WTC11 (cell line): ENCODE data around the gene MPP1. TPM values are rescaled to one million over a fixed set of nuclear protein-coding genes. Genes with fewer than 3 reads are reported as not detected.

ENCODE experiments used
- ATAC-seq: fragments of 200-7000 bp; cut with Tn5 transposase; 2 replicates; pipeline ENCODE4 v1.10.0; 2021; ENCODE audit warnings: mild to moderate bottlenecking, moderate library complexity
- CTCF ChIA-PET: fragments of 300-600 bp; sonication (Branson Sonifier 250); formaldehyde crosslinking; loops from one replicate; lab custom pipeline; 2021; ENCODE audit warnings: antibody characterized with exemption; lab: Charles Lee
- POLR2A ChIA-PET: fragments of 350-600 bp; sonication (Branson Sonifier 250); formaldehyde crosslinking; loops from one replicate; lab custom pipeline; 2021; ENCODE audit warnings: antibody characterized with exemption; lab: Charles Lee
- DNase-seq: peaks from one replicate; pipeline ENCODE4 v3.0.0; 2021; ENCODE audit warnings: low spot score
- H3K27ac Mint-ChIP-seq: 2 replicates; pipeline ENCODE4 v1.8.0; 2021; ENCODE audit warnings: mixed read lengths
- H3K27me3 Mint-ChIP-seq: 2 replicates; pipeline ENCODE4 v1.8.0; 2021; ENCODE audit warnings: low read depth, mild to moderate bottlenecking, moderate library complexity, mixed read lengths
- H3K36me3 Mint-ChIP-seq: 2 replicates; pipeline ENCODE4 v1.8.0; 2021; ENCODE audit warnings: mixed read lengths
- H3K4me1 Mint-ChIP-seq: 2 replicates; pipeline ENCODE4 v1.8.0; 2022; ENCODE audit warnings: mixed read lengths
- H3K4me3 Mint-ChIP-seq: 2 replicates; pipeline ENCODE4 v1.8.0; 2021; ENCODE audit warnings: mild to moderate bottlenecking, moderate library complexity, mixed read lengths
- H3K9me3 Mint-ChIP-seq: 2 replicates; pipeline ENCODE4 v1.8.0; 2021; ENCODE audit warnings: mixed read lengths
- GRHL2 ChIP-seq: fragments of 250-450 bp; sonication (Bioruptor Pico); IDR thresholded peaks from 2 replicates; pipeline ENCODE4 v1.8.0; 2022; ENCODE audit warnings: mild to moderate bottlenecking, moderate library complexity; ENCODE audit not compliant: insufficient replicate concordance, severe bottlenecking
- KAT7 ChIP-seq: sonication (generic); formaldehyde crosslinking; IDR thresholded peaks from 2 replicates; pipeline ENCODE4 v1.8.1; 2023; ENCODE audit warnings: missing genetic modification reagents, mild to moderate bottlenecking, borderline replicate concordance
- MXD4 ChIP-seq: fragments of 250-450 bp; sonication (Bioruptor Pico); IDR thresholded peaks from 2 replicates; pipeline ENCODE4 v1.8.0; 2021; ENCODE audit warnings: mild to moderate bottlenecking, moderate library complexity, borderline replicate concordance
- NR2C2 ChIP-seq: sonication (generic); formaldehyde crosslinking; IDR thresholded peaks from 2 replicates; pipeline ENCODE4 v1.8.0; 2022; ENCODE audit warnings: mild to moderate bottlenecking, missing genetic modification reagents
- NR3C1 ChIP-seq: sonication (generic); formaldehyde crosslinking; conservative IDR thresholded peaks from 2 replicates; pipeline ENCODE4 v1.8.1; 2023; ENCODE audit warnings: low read depth, mild to moderate bottlenecking, missing genetic modification reagents
- RELA ChIP-seq: sonication (generic); formaldehyde crosslinking; IDR thresholded peaks from 2 replicates; pipeline ENCODE4 v1.8.1; 2022; ENCODE audit warnings: missing genetic modification reagents, mild to moderate bottlenecking, borderline replicate concordance
- RORB ChIP-seq: fragments of 250-450 bp; sonication (Bioruptor Pico); IDR thresholded peaks from 2 replicates; pipeline ENCODE4 v1.9.0; 2021; ENCODE audit warnings: mild to moderate bottlenecking
- TEAD1 ChIP-seq: sonication (generic); formaldehyde crosslinking; IDR thresholded peaks from 2 replicates; pipeline ENCODE4 v1.8.0; 2022; ENCODE audit warnings: mild to moderate bottlenecking, missing genetic modification reagents
- TP53 ChIP-seq: sonication (generic); formaldehyde crosslinking; IDR thresholded peaks from 2 replicates; pipeline ENCODE4 v1.8.1; 2023; ENCODE audit warnings: mild to moderate bottlenecking, missing genetic modification reagents
- ZNF232 ChIP-seq: sonication (generic); formaldehyde crosslinking; IDR thresholded peaks from 2 replicates; pipeline ENCODE4 v1.8.0; 2022; ENCODE audit warnings: mild to moderate bottlenecking, missing genetic modification reagents
- total RNA-seq: library from RNA; stranded (reverse); gene quantifications from 3 replicates; pipeline ENCODE4 v1.2.3, GENCODE V29; 2021
- TF ChIP-seq, protein P1 (sequence below): sonication (generic); formaldehyde crosslinking; IDR thresholded peaks from 2 replicates; pipeline ENCODE4 v1.8.0; 2022; ENCODE audit warnings: missing genetic modification reagents
- TF ChIP-seq, protein P2 (sequence below): fragments of 250-450 bp; sonication (Bioruptor Pico); IDR thresholded peaks from 2 replicates; pipeline ENCODE4 v1.9.0; 2021; ENCODE audit warnings: mild to moderate bottlenecking, borderline replicate concordance
- TF ChIP-seq, protein P3 (sequence below): fragments of 250-450 bp; sonication (Bioruptor Pico); IDR thresholded peaks from 2 replicates; pipeline ENCODE4 v2.1.2; 2022; ENCODE audit warnings: mild to moderate bottlenecking, moderate library complexity
- TF ChIP-seq, protein P4 (sequence below): sonication (generic); formaldehyde crosslinking; IDR thresholded peaks from 2 replicates; pipeline ENCODE4 v1.8.0; 2022; ENCODE audit warnings: mild to moderate bottlenecking, missing genetic modification reagents
- TF ChIP-seq, protein P5 (sequence below): fragments of 250-450 bp; sonication (Bioruptor Pico); IDR thresholded peaks from 2 replicates; pipeline ENCODE4 v1.9.0; 2021; ENCODE audit warnings: mild to moderate bottlenecking
- TF ChIP-seq, protein P6 (sequence below): sonication (generic); formaldehyde crosslinking; IDR thresholded peaks from 2 replicates; pipeline ENCODE4 v1.8.1; 2023; ENCODE audit warnings: mild to moderate bottlenecking, moderate library complexity, missing genetic modification reagents

The MPP1 gene
- total RNA-seq, 1 experiment from 2014 or later: 15.8 TPM

DNA sequence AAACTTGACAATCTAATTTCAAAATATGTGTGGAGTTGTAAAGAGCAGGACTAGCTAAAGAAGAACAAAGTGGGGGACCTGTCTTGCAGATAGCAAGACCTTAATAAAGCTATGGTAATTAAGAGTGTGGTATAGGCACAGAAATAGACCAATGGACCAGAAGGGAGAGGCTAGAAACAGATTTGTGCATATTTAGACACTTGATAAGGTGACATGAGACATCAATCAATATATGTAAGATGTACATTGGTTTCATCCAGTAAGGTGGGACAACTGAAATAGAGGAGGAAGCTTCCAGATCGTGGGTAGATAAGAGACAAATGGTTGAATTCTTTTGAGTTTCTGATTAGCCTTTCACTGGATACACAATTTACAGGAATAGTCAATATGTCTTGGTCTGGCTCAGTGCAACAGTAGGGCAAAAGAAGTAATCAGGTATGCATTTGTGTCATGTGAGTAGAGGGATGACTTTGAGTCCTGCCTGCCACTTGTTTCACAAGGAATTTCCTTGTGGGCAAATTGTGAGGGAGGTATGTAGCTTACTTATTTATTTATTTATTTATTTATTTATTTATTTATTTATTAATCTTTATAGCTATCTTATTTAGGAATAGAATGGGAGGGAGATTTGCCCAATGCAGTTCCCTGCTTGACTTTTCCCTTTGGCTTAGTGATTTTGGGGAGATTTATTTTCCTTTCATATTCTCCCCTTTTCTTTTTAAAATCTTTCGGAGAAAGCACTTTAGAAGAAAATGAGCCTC lies 7.2 kb upstream of the MPP1 start:
- TF ChIP-seq ZNF232: no peak
- TF ChIP-seq TP53 (CRISPR knock-in tag): no peak
- no peak for TF ChIP-seq NR3C1 (CRISPR knock-in tag)
- TF ChIP-seq MXD4 (CRISPR knock-in tag): no peak
- no peak for TF ChIP-seq RORB (CRISPR knock-in tag)
- TF ChIP-seq, protein P1, sequence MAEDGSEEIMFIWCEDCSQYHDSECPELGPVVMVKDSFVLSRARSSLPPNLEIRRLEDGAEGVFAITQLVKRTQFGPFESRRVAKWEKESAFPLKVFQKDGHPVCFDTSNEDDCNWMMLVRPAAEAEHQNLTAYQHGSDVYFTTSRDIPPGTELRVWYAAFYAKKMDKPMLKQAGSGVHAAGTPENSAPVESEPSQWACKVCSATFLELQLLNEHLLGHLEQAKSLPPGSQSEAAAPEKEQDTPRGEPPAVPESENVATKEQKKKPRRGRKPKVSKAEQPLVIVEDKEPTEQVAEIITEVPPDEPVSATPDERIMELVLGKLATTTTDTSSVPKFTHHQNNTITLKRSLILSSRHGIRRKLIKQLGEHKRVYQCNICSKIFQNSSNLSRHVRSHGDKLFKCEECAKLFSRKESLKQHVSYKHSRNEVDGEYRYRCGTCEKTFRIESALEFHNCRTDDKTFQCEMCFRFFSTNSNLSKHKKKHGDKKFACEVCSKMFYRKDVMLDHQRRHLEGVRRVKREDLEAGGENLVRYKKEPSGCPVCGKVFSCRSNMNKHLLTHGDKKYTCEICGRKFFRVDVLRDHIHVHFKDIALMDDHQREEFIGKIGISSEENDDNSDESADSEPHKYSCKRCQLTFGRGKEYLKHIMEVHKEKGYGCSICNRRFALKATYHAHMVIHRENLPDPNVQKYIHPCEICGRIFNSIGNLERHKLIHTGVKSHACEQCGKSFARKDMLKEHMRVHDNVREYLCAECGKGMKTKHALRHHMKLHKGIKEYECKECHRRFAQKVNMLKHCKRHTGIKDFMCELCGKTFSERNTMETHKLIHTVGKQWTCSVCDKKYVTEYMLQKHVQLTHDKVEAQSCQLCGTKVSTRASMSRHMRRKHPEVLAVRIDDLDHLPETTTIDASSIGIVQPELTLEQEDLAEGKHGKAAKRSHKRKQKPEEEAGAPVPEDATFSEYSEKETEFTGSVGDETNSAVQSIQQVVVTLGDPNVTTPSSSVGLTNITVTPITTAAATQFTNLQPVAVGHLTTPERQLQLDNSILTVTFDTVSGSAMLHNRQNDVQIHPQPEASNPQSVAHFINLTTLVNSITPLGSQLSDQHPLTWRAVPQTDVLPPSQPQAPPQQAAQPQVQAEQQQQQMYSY: no peak
- TF ChIP-seq, protein P2, sequence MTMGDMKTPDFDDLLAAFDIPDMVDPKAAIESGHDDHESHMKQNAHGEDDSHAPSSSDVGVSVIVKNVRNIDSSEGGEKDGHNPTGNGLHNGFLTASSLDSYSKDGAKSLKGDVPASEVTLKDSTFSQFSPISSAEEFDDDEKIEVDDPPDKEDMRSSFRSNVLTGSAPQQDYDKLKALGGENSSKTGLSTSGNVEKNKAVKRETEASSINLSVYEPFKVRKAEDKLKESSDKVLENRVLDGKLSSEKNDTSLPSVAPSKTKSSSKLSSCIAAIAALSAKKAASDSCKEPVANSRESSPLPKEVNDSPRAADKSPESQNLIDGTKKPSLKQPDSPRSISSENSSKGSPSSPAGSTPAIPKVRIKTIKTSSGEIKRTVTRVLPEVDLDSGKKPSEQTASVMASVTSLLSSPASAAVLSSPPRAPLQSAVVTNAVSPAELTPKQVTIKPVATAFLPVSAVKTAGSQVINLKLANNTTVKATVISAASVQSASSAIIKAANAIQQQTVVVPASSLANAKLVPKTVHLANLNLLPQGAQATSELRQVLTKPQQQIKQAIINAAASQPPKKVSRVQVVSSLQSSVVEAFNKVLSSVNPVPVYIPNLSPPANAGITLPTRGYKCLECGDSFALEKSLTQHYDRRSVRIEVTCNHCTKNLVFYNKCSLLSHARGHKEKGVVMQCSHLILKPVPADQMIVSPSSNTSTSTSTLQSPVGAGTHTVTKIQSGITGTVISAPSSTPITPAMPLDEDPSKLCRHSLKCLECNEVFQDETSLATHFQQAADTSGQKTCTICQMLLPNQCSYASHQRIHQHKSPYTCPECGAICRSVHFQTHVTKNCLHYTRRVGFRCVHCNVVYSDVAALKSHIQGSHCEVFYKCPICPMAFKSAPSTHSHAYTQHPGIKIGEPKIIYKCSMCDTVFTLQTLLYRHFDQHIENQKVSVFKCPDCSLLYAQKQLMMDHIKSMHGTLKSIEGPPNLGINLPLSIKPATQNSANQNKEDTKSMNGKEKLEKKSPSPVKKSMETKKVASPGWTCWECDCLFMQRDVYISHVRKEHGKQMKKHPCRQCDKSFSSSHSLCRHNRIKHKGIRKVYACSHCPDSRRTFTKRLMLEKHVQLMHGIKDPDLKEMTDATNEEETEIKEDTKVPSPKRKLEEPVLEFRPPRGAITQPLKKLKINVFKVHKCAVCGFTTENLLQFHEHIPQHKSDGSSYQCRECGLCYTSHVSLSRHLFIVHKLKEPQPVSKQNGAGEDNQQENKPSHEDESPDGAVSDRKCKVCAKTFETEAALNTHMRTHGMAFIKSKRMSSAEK: no peak
- no peak for TF ChIP-seq TEAD1 (CRISPR knock-in tag)
- TF ChIP-seq, protein P3, sequence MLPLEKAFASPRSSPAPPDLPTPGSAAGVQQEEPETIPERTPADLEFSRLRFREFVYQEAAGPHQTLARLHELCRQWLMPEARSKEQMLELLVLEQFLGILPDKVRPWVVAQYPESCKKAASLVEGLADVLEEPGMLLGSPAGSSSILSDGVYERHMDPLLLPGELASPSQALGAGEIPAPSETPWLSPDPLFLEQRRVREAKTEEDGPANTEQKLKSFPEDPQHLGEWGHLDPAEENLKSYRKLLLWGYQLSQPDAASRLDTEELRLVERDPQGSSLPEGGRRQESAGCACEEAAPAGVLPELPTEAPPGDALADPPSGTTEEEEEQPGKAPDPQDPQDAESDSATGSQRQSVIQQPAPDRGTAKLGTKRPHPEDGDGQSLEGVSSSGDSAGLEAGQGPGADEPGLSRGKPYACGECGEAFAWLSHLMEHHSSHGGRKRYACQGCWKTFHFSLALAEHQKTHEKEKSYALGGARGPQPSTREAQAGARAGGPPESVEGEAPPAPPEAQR (CRISPR knock-in tag): no peak
- no peak for TF ChIP-seq KAT7 (CRISPR knock-in tag)
- no peak for TF ChIP-seq NR2C2 (CRISPR knock-in tag)
- TF ChIP-seq, protein P4, sequence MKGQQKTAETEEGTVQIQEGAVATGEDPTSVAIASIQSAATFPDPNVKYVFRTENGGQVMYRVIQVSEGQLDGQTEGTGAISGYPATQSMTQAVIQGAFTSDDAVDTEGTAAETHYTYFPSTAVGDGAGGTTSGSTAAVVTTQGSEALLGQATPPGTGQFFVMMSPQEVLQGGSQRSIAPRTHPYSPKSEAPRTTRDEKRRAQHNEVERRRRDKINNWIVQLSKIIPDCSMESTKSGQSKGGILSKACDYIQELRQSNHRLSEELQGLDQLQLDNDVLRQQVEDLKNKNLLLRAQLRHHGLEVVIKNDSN (CRISPR knock-in tag): no peak
- TF ChIP-seq, all 79 proteins: peak for 0
- ATAC-seq: no peak
- Mint-ChIP-seq H3K9me3 (peaks cover 27% of the 10 kb centered on the region), H3K4me1 (peaks cover 22% of the 10 kb centered on the region), H3K27me3 (peaks cover 9% of the 10 kb centered on the region; the same call in 1 of the 2 replicates), H3K27ac (no peak overlapping the region), H3K36me3 (peaks cover 15% of the 10 kb centered on the region), H3K4me3 (no peak overlapping the region)
- CTCF ChIA-PET: no interaction called here
- DNase-seq: no peak
- POLR2A ChIA-PET: no interaction called here

DNA sequence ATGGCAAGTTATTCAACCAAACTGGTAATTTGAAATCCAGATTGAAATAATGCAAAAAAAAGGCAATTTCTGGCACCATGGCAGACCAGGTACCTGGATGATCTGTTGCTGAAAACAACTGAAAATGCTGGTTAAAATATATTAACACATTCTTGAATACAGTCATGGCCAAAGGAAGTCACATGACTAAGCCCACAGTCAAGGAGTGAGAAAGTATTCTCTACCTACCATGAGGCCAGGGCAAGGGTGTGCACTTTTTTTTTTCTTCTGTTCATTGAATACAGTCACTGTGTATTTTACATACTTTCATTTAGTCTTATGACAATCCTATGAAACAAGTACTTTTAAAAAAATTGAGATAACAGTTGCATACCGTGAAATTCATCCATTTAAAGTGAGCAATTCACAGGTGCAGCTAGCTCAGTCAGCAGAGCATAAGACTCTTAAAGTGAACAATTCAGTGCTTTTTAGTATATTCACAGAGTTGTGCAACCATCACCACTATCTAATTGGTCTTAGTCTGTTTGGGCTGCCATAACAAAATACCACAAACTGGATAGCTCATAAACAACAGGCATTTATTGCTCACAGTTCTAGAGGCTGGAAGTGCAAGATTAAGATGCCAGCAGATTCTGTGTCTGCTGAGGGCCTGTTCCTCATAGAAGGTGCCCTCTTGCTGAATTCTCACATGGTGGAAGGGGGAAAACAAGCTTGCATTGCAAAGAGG lies 4.8 kb upstream of the MPP1 start:
- Mint-ChIP-seq H3K4me3 (no peak overlapping the region), H3K27me3 (peaks cover 22% of the 10 kb centered on the region), H3K27ac (no peak overlapping the region), H3K4me1 (peaks cover 27% of the 10 kb centered on the region), H3K9me3 (peaks cover 27% of the 10 kb centered on the region), H3K36me3 (peaks cover 9% of the 10 kb centered on the region)
- no peak for DNase-seq
- POLR2A ChIA-PET: no interaction called here
- CTCF ChIA-PET: no interaction called here
- ATAC-seq: no peak
- TF ChIP-seq GRHL2 (CRISPR knock-in tag) (no peak), RELA (CRISPR knock-in tag) (no peak)
- TF ChIP-seq, protein P5, sequence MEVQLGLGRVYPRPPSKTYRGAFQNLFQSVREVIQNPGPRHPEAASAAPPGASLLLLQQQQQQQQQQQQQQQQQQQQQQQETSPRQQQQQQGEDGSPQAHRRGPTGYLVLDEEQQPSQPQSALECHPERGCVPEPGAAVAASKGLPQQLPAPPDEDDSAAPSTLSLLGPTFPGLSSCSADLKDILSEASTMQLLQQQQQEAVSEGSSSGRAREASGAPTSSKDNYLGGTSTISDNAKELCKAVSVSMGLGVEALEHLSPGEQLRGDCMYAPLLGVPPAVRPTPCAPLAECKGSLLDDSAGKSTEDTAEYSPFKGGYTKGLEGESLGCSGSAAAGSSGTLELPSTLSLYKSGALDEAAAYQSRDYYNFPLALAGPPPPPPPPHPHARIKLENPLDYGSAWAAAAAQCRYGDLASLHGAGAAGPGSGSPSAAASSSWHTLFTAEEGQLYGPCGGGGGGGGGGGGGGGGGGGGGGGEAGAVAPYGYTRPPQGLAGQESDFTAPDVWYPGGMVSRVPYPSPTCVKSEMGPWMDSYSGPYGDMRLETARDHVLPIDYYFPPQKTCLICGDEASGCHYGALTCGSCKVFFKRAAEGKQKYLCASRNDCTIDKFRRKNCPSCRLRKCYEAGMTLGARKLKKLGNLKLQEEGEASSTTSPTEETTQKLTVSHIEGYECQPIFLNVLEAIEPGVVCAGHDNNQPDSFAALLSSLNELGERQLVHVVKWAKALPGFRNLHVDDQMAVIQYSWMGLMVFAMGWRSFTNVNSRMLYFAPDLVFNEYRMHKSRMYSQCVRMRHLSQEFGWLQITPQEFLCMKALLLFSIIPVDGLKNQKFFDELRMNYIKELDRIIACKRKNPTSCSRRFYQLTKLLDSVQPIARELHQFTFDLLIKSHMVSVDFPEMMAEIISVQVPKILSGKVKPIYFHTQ: no peak
- TF ChIP-seq, protein P6, sequence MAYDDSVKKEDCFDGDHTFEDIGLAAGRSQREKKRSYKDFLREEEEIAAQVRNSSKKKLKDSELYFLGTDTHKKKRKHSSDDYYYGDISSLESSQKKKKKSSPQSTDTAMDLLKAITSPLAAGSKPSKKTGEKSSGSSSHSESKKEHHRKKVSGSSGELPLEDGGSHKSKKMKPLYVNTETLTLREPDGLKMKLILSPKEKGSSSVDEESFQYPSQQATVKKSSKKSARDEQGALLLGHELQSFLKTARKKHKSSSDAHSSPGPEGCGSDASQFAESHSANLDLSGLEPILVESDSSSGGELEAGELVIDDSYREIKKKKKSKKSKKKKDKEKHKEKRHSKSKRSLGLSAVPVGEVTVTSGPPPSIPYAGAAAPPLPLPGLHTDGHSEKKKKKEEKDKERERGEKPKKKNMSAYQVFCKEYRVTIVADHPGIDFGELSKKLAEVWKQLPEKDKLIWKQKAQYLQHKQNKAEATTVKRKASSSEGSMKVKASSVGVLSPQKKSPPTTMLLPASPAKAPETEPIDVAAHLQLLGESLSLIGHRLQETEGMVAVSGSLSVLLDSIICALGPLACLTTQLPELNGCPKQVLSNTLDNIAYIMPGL (CRISPR knock-in tag): no peak
